WTC11 (cell line): ENCODE results near the gene KCNH3. TPM values are rescaled to one million over a fixed set of nuclear protein-coding genes. Genes with fewer than 3 reads are reported as not detected.

Experiments used
- ATAC-seq: fragments of 200-7000 bp; cut with Tn5 transposase; 2 replicates; pipeline ENCODE4 v1.10.0; 2021; ENCODE audit warnings: mild to moderate bottlenecking, moderate library complexity
- CTCF ChIA-PET: fragments of 300-600 bp; sonication (Branson Sonifier 250); formaldehyde crosslinking; loops from one replicate; lab custom pipeline; 2021; ENCODE audit warnings: antibody characterized with exemption; lab: Charles Lee
- POLR2A ChIA-PET: fragments of 350-600 bp; sonication (Branson Sonifier 250); formaldehyde crosslinking; loops from one replicate; lab custom pipeline; 2021; ENCODE audit warnings: antibody characterized with exemption; lab: Charles Lee
- DNase-seq: peaks from one replicate; pipeline ENCODE4 v3.0.0; 2021; ENCODE audit warnings: low spot score
- H3K27ac Mint-ChIP-seq: 2 replicates; pipeline ENCODE4 v1.8.0; 2021; ENCODE audit warnings: mixed read lengths
- H3K27me3 Mint-ChIP-seq: 2 replicates; pipeline ENCODE4 v1.8.0; 2021; ENCODE audit warnings: low read depth, mild to moderate bottlenecking, moderate library complexity, mixed read lengths
- H3K36me3 Mint-ChIP-seq: 2 replicates; pipeline ENCODE4 v1.8.0; 2021; ENCODE audit warnings: mixed read lengths
- H3K4me1 Mint-ChIP-seq: 2 replicates; pipeline ENCODE4 v1.8.0; 2022; ENCODE audit warnings: mixed read lengths
- H3K4me3 Mint-ChIP-seq: 2 replicates; pipeline ENCODE4 v1.8.0; 2021; ENCODE audit warnings: mild to moderate bottlenecking, moderate library complexity, mixed read lengths
- H3K9me3 Mint-ChIP-seq: 2 replicates; pipeline ENCODE4 v1.8.0; 2021; ENCODE audit warnings: mixed read lengths
- ATF1 ChIP-seq: sonication (generic); formaldehyde crosslinking; IDR thresholded peaks from 2 replicates; pipeline ENCODE4 v1.8.1; 2023; ENCODE audit warnings: mild to moderate bottlenecking, moderate library complexity, missing genetic modification reagents
- CBFB ChIP-seq: sonication (generic); formaldehyde crosslinking; IDR thresholded peaks from 2 replicates; pipeline ENCODE4 v1.8.1; 2022; ENCODE audit warnings: mild to moderate bottlenecking, low read depth, missing genetic modification reagents
- JAZF1 ChIP-seq: fragments of 250-450 bp; sonication (Bioruptor Pico); IDR thresholded peaks from 2 replicates; pipeline ENCODE4 v1.9.0; 2021; ENCODE audit warnings: moderate library complexity, mild to moderate bottlenecking, inconsistent platforms
- RELA ChIP-seq: sonication (generic); formaldehyde crosslinking; IDR thresholded peaks from 2 replicates; pipeline ENCODE4 v1.8.1; 2022; ENCODE audit warnings: missing genetic modification reagents, mild to moderate bottlenecking, borderline replicate concordance
- SMAD3 ChIP-seq: sonication (generic); formaldehyde crosslinking; IDR thresholded peaks from 2 replicates; pipeline ENCODE4 v1.8.0; 2022; ENCODE audit warnings: missing genetic modification reagents, mild to moderate bottlenecking, borderline replicate concordance
- TP53 ChIP-seq: sonication (generic); formaldehyde crosslinking; IDR thresholded peaks from 2 replicates; pipeline ENCODE4 v1.8.1; 2023; ENCODE audit warnings: mild to moderate bottlenecking, missing genetic modification reagents
- ZBTB21 ChIP-seq: sonication (generic); formaldehyde crosslinking; IDR thresholded peaks from 2 replicates; pipeline ENCODE4 v1.8.1; 2023; ENCODE audit warnings: mild to moderate bottlenecking, missing genetic modification reagents, borderline replicate concordance
- ZNF121 ChIP-seq: sonication (generic); formaldehyde crosslinking; IDR thresholded peaks from 2 replicates; pipeline ENCODE4 v1.8.0; 2023; ENCODE audit warnings: missing genetic modification reagents
- ZNF396 ChIP-seq: fragments of 250-450 bp; sonication (Bioruptor Pico); IDR thresholded peaks from 2 replicates; pipeline ENCODE4 v1.8.0; 2021; ENCODE audit warnings: mild to moderate bottlenecking, moderate library complexity, borderline replicate concordance
- total RNA-seq: library from RNA; stranded (reverse); gene quantifications from 3 replicates; pipeline ENCODE4 v1.2.3, GENCODE V29; 2021
- TF ChIP-seq, protein P1 (sequence below): sonication (generic); formaldehyde crosslinking; IDR thresholded peaks from 2 replicates; pipeline ENCODE4 v1.8.0; 2022; ENCODE audit warnings: mild to moderate bottlenecking, missing genetic modification reagents
- TF ChIP-seq, protein P2 (sequence below): sonication (generic); formaldehyde crosslinking; IDR thresholded peaks from 2 replicates; pipeline ENCODE4 v1.8.1; 2022; ENCODE audit warnings: low read depth, missing genetic modification reagents, borderline replicate concordance
- TF ChIP-seq, protein P3 (sequence below): sonication (generic); formaldehyde crosslinking; IDR thresholded peaks from 2 replicates; pipeline ENCODE4 v1.8.1; 2023; ENCODE audit warnings: mild to moderate bottlenecking, moderate library complexity, missing genetic modification reagents
- TF ChIP-seq, protein P4 (sequence below): sonication (generic); formaldehyde crosslinking; IDR thresholded peaks from 2 replicates; pipeline ENCODE4 v1.8.0; 2022; ENCODE audit warnings: mild to moderate bottlenecking, missing genetic modification reagents
- TF ChIP-seq, protein P5 (sequence below): sonication (generic); formaldehyde crosslinking; IDR thresholded peaks from 2 replicates; pipeline ENCODE4 v1.8.1; 2023; ENCODE audit warnings: mild to moderate bottlenecking, missing genetic modification reagents
- TF ChIP-seq, protein P6 (sequence below): sonication (generic); formaldehyde crosslinking; IDR thresholded peaks from 2 replicates; pipeline ENCODE4 v1.8.0; 2023; ENCODE audit warnings: missing genetic modification reagents, mild to moderate bottlenecking, borderline replicate concordance
- TF ChIP-seq, protein P7 (sequence below): fragments of 250-450 bp; sonication (Bioruptor Pico); conservative IDR thresholded peaks from 2 replicates; pipeline ENCODE4 v1.9.0; 2021; ENCODE audit warnings: mild to moderate bottlenecking

The KCNH3 gene
- total RNA-seq, 1 experiment from 2014 or later, result 0.44 TPM

DNA sequence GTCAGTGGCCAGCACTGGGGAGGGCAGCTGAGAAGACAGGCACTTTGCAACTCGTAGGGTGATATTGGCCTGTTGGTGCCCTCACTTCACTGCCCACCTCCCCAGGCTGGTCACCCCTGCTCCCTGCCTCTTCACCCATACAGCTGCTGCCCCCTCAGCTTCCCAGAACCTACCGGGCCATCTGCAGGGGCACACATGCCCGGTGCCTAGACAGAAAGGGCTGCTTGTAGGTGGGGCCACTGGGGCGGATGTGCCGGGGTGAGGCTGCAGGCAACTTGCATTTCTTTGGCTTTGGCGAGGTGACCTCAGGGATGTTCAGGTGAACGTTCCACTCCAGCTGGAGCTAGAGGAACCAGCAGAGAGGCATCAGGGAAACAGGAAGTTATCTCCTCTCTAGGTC, 49.5 kb downstream of the KCNH3 start (continued):
- TF ChIP-seq, protein P1, sequence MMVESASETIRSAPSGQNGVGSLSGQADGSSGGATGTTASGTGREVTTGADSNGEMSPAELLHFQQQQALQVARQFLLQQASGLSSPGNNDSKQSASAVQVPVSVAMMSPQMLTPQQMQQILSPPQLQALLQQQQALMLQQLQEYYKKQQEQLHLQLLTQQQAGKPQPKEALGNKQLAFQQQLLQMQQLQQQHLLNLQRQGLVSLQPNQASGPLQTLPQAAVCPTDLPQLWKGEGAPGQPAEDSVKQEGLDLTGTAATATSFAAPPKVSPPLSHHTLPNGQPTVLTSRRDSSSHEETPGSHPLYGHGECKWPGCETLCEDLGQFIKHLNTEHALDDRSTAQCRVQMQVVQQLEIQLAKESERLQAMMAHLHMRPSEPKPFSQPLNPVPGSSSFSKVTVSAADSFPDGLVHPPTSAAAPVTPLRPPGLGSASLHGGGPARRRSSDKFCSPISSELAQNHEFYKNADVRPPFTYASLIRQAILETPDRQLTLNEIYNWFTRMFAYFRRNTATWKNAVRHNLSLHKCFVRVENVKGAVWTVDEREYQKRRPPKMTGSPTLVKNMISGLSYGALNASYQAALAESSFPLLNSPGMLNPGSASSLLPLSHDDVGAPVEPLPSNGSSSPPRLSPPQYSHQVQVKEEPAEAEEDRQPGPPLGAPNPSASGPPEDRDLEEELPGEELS (CRISPR knock-in tag), result no peak

DNA sequence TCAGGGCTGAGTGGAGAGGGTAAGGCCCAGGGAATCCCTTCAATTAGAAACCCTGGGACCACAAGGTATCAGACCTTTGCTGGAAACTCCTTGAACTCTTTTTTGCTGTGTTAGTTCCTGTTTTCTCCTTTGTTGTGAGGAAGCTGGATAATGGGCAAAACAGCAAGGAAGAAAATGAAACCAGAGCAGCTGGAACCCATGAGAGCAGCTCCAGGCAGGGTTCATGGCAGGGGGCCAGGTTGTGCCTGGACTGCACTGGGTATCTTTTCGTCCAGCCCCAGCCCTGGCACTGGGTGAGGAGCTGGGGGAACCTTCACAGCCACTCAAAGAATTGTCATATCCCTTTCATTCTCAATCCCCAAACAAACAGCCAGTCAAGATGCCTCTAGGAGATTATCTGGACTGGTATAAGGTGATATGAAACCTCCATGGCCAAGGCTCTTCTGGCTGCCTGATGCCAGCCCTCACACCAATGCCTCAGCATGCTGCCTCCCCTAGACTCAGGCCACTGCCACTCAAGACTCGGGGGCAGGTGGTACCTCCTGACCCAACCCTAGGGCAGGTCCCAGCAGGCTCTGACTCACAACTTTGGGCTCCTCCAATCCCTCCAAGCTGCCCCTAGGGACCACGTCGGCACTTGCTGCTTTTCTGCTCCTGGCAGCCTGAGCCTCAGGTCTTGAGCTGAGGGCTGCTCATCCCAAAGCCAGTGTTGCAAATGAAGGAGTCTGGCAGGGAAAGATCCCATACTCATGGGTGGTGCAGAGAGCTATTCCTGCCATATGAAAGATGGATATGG, 50.1 kb downstream of the KCNH3 start:
- Mint-ChIP-seq H3K4me1 (no peaks in the 10 kb centered on the region), H3K9me3 (0 out of 2 replicates have a peak, but pooled peaks cover 4% of the 10 kb centered on the region), H3K27me3 (no peaks in the 10 kb centered on the region), H3K27ac (peak overlapping the region; percentile 41; the same call in 1 of the 2 replicates), H3K4me3 (no peak overlapping the region), H3K36me3 (peaks cover 12% of the 10 kb centered on the region)
- POLR2A ChIA-PET, result no interaction called here
- TF ChIP-seq CBFB (CRISPR knock-in tag) (no peak), ZNF396 (CRISPR knock-in tag) (no peak), JAZF1 (CRISPR knock-in tag) (no peak), ATF1 (no peak)
- TF ChIP-seq, protein P2, sequence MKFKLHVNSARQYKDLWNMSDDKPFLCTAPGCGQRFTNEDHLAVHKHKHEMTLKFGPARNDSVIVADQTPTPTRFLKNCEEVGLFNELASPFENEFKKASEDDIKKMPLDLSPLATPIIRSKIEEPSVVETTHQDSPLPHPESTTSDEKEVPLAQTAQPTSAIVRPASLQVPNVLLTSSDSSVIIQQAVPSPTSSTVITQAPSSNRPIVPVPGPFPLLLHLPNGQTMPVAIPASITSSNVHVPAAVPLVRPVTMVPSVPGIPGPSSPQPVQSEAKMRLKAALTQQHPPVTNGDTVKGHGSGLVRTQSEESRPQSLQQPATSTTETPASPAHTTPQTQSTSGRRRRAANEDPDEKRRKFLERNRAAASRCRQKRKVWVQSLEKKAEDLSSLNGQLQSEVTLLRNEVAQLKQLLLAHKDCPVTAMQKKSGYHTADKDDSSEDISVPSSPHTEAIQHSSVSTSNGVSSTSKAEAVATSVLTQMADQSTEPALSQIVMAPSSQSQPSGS (CRISPR knock-in tag), result no peak
- no peak for DNase-seq
- CTCF ChIA-PET, result interaction anchor here (1.1 to 1.8 kb wide), 3 partner anchors 8 to 241 kb away, joined by 3 to 8 read pairs (median 4); no protein-coding TSS in a partner anchor
- no peak; the same call in 1 of the 2 replicates for ATAC-seq

DNA sequence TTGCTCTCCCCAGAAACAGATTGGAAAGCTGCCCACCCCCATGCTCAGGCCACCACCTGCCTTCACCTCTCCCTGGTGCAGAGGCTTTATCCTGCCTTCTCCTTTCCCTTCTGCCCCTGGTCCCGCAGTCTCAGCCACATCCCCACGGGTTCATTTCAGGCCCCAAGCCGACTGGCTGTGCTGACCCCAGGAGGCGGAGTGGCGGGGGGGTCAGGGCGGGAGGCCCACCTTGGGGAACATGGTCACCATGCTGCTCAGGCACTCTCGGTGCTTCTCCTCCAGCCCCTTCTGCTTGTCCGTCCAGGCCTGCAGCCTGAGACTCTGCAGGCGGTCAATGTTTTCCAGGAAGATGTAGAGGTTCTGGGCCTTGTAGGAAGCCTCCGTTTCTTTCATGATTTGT, 59.7 kb downstream of the KCNH3 start:
- POLR2A ChIA-PET, result no interaction called here
- Mint-ChIP-seq H3K9me3 (no peaks in the 10 kb centered on the region; the same call in 1 of the 2 replicates), H3K36me3 (no peaks in the 10 kb centered on the region), H3K4me3 (no peak overlapping the region), H3K27ac (no peak overlapping the region), H3K4me1 (no peaks in the 10 kb centered on the region), H3K27me3 (peaks cover 4% of the 10 kb centered on the region; the same call in 1 of the 2 replicates)
- ATAC-seq (no peak), DNase-seq (no peak)
- TF ChIP-seq ZNF121 (CRISPR knock-in tag) (no peak), ATF1 (no peak), TP53 (CRISPR knock-in tag) (no peak), ZBTB21 (CRISPR knock-in tag) (no peak), SMAD3 (CRISPR knock-in tag) (no peak), RELA (no peak)
- TF ChIP-seq, protein P3, sequence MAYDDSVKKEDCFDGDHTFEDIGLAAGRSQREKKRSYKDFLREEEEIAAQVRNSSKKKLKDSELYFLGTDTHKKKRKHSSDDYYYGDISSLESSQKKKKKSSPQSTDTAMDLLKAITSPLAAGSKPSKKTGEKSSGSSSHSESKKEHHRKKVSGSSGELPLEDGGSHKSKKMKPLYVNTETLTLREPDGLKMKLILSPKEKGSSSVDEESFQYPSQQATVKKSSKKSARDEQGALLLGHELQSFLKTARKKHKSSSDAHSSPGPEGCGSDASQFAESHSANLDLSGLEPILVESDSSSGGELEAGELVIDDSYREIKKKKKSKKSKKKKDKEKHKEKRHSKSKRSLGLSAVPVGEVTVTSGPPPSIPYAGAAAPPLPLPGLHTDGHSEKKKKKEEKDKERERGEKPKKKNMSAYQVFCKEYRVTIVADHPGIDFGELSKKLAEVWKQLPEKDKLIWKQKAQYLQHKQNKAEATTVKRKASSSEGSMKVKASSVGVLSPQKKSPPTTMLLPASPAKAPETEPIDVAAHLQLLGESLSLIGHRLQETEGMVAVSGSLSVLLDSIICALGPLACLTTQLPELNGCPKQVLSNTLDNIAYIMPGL (CRISPR knock-in tag), result no peak
- TF ChIP-seq, protein P4, sequence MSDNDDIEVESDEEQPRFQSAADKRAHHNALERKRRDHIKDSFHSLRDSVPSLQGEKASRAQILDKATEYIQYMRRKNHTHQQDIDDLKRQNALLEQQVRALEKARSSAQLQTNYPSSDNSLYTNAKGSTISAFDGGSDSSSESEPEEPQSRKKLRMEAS, result no peak
- TF ChIP-seq, protein P5, sequence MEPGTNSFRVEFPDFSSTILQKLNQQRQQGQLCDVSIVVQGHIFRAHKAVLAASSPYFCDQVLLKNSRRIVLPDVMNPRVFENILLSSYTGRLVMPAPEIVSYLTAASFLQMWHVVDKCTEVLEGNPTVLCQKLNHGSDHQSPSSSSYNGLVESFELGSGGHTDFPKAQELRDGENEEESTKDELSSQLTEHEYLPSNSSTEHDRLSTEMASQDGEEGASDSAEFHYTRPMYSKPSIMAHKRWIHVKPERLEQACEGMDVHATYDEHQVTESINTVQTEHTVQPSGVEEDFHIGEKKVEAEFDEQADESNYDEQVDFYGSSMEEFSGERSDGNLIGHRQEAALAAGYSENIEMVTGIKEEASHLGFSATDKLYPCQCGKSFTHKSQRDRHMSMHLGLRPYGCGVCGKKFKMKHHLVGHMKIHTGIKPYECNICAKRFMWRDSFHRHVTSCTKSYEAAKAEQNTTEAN (CRISPR knock-in tag), result no peak
- TF ChIP-seq, protein P6, sequence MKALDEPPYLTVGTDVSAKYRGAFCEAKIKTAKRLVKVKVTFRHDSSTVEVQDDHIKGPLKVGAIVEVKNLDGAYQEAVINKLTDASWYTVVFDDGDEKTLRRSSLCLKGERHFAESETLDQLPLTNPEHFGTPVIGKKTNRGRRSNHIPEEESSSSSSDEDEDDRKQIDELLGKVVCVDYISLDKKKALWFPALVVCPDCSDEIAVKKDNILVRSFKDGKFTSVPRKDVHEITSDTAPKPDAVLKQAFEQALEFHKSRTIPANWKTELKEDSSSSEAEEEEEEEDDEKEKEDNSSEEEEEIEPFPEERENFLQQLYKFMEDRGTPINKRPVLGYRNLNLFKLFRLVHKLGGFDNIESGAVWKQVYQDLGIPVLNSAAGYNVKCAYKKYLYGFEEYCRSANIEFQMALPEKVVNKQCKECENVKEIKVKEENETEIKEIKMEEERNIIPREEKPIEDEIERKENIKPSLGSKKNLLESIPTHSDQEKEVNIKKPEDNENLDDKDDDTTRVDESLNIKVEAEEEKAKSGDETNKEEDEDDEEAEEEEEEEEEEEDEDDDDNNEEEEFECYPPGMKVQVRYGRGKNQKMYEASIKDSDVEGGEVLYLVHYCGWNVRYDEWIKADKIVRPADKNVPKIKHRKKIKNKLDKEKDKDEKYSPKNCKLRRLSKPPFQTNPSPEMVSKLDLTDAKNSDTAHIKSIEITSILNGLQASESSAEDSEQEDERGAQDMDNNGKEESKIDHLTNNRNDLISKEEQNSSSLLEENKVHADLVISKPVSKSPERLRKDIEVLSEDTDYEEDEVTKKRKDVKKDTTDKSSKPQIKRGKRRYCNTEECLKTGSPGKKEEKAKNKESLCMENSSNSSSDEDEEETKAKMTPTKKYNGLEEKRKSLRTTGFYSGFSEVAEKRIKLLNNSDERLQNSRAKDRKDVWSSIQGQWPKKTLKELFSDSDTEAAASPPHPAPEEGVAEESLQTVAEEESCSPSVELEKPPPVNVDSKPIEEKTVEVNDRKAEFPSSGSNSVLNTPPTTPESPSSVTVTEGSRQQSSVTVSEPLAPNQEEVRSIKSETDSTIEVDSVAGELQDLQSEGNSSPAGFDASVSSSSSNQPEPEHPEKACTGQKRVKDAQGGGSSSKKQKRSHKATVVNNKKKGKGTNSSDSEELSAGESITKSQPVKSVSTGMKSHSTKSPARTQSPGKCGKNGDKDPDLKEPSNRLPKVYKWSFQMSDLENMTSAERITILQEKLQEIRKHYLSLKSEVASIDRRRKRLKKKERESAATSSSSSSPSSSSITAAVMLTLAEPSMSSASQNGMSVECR (CRISPR knock-in tag), result no peak
- TF ChIP-seq, protein P7, sequence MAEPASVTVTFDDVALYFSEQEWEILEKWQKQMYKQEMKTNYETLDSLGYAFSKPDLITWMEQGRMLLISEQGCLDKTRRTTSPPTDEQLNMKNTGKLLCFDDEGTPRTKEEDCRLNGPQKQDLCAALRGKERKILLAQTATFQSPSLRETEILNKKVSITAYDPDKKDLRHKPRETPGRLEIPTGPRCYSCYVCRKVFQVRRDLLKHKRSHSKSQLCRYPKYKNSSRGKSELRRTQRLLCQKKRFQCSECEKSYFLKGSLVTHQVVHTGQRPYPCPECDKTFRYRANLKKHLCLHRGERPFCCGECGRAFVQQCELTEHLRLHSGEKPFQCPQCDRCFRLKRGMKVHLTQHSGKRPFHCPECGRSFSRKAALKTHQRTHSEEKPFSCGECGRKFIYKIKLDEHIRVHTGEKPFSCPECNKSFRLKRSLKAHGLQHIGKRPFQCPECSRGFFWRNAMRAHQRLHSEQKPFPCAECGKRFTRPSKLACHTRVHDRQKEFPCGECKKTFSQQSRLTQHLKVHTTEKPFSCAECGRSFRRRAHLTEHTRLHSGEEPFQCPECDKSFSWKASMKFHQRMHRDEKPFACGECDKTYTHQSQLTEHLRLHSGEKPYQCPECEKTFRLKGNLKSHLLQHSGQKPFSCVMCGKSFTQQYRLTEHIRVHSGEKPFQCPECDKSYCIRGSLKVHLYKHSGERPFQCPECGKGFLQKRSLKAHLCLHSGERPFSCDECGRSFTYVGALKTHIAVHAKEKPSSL (CRISPR knock-in tag), result no peak
- CTCF ChIA-PET, result no interaction called here
